Panc1 (cell line): ENCODE measurements around the gene JUN. TPM values are rescaled to one million over a fixed set of nuclear protein-coding genes. Genes with fewer than 3 reads are reported as not detected.
A peak's percentile ranks its signal among the peaks of the same experiment; 100 is the strongest.

Experiments used
- ATAC-seq: fragments of 200-7000 bp; cut with Tn5 transposase; 2 replicates; pipeline ENCODE4 v1.9.1; 2020; ENCODE audit warnings: mild to moderate bottlenecking, moderate library complexity
- BruUV-seq: library from RNA; stranded (reverse); fragments of 400-500 nt; replicated peaks from 2 replicates; lab custom pipeline; 2021; lab: Mats Ljungman, UMichigan
- CTCF ChIA-PET: fragments of 300-600 bp; sonication (Branson Sonifier 250); formaldehyde crosslinking; loops from one replicate; lab custom pipeline; 2022; ENCODE audit warnings: antibody characterized with exemption; lab: Charles Lee
- POLR2A ChIA-PET: fragments of 300-600 bp; sonication (Branson Sonifier 250); formaldehyde crosslinking; loops from one replicate; lab custom pipeline; 2022; ENCODE audit warnings: antibody characterized with exemption; lab: Charles Lee
- DNase-seq: peaks from one replicate; pipeline ENCODE4 v3.0.0-alpha.2; 2010; ENCODE audit warnings: low read depth, low spot score
- H3K27ac ChIP-seq: 2 replicates; pipeline ENCODE4 v1.5.1; 2011; ENCODE audit warnings: mild to moderate bottlenecking, low read length, inconsistent platforms
- H3K27me3 ChIP-seq: fragments of 200-500 bp; sonication (Bioruptor generic); 2 replicates; pipeline ENCODE4 v1.6.0; 2014; ENCODE audit warnings: low read length, inconsistent platforms; ENCODE audit not compliant: control insufficient read depth, insufficient read depth
- H3K36me3 ChIP-seq: fragments of 200-500 bp; sonication (Bioruptor generic); 2 replicates; pipeline ENCODE4 v1.5.1; 2014; ENCODE audit warnings: inconsistent platforms, mild to moderate bottlenecking, low read length, moderate library complexity; ENCODE audit not compliant: control insufficient read depth, insufficient read depth
- H3K4me1 ChIP-seq: 2 replicates; pipeline ENCODE4 v1.5.1; 2011; ENCODE audit warnings: inconsistent platforms, mild to moderate bottlenecking, low read length, moderate library complexity; ENCODE audit not compliant: control insufficient read depth, insufficient read depth
- H3K4me3 ChIP-seq, 2 experiments: 2 replicates each; pipeline ENCODE4 v1.5.1; 2011 to 2012; ENCODE audit warnings: low read depth in 2 of 2, low read length in 2 of 2, mild to moderate bottlenecking in 2 of 2, inconsistent platforms in 1 of 2, moderate library complexity in 1 of 2
- H3K9me3 ChIP-seq: fragments of 200-500 bp; sonication (Bioruptor generic); 2 replicates; pipeline ENCODE4 v1.5.1; 2014; ENCODE audit warnings: low read depth, mild to moderate bottlenecking, inconsistent platforms, low read length, moderate library complexity; ENCODE audit not compliant: control insufficient read depth, insufficient read depth
- POLR2AphosphoS5 ChIP-seq: IDR thresholded peaks from 2 replicates; pipeline ENCODE4 v1.6.1; 2012; ENCODE audit warnings: mild to moderate bottlenecking, low read depth, low read length, moderate library complexity
- SIN3A ChIP-seq: IDR thresholded peaks from 2 replicates; pipeline ENCODE4 v1.6.1; 2012; ENCODE audit warnings: low read depth, mild to moderate bottlenecking, low read length, moderate library complexity, borderline replicate concordance; ENCODE audit not compliant: insufficient read depth
- TCF7L2 ChIP-seq: IDR thresholded peaks from 2 replicates; pipeline ENCODE4 v1.6.1; 2011; ENCODE audit warnings: mild to moderate bottlenecking, low read depth, low read length, inconsistent platforms
- in situ Hi-C: cut with HindIII; loops from 2 replicates; pipeline ENCODE4 v1.10.0; 2016; ENCODE audit warnings: low sequenced_read_pairs, low pct_unique_long_range_greater_than_20kb
- intact Hi-C: fragments of 100-400 bp; cut with micrococcal nuclease; formaldehyde crosslinking; loops from one replicate; pipeline ENCODE4 v1.10.0; 2022; ENCODE audit not compliant: unreplicated experiment
- total RNA-seq: library from RNA; stranded (reverse); gene quantifications from one replicate; pipeline ENCODE4 v1.2.1, GENCODE V29; 2021; ENCODE audit not compliant: unreplicated experiment
- TF ChIP-seq, protein P1 (sequence below): fragments of 450-650 bp; IDR thresholded peaks from 2 replicates; pipeline ENCODE4 v1.5.1; 2017; ENCODE audit warnings: mild to moderate bottlenecking
- TF ChIP-seq, protein P2 (sequence below), 2 experiments: IDR thresholded peaks; 2 replicates each; pipeline ENCODE4 v1.6.1; 2011 to 2012; ENCODE audit warnings: low read depth in 2 of 2, control low read depth in 1 of 2, low read length in 1 of 2, mild to moderate bottlenecking in 1 of 2, moderate library complexity in 1 of 2; ENCODE audit not compliant: insufficient read depth in 1 of 2

JUN gene
- total RNA-seq, 1 experiment from 2014 or later: 70.0 TPM

DNA sequence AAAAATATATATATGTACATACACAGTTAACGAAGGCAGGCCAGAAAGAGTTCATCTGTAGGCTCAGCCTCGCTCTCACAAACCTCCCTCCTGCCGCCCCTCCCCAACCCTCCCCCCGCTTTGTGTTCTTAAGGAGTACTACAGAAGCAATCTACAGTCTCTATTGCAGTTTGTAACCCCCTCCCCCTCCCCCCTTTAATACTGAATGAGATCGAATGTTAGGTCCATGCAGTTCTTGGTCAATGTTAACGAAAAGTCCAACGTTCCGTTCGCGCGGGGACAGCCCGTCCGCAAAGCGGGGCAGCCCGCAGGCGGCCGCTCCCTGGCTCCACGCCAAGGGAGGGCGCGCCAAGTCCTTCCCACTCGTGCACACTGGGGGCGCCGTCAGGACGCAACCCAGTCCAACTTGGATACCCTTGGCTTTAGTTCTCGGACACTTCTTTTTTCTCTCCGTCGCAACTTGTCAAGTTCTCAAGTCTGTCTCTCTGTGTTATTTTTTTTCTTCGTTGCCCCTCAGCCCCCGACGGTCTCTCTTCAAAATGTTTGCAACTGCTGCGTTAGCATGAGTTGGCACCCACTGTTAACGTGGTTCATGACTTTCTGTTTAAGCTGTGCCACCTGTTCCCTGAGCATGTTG is 2.2 kb downstream of the JUN start:
- in situ Hi-C loops: no loop called here
- no peaks in the 10 kb centered on the region for H3K27me3 ChIP-seq
- ATAC-seq: no peak
- CTCF ChIA-PET: no interaction called here
- peaks cover 6% of the 10 kb centered on the region; the same call in 1 of the 2 replicates for H3K36me3 ChIP-seq
- TF ChIP-seq POLR2AphosphoS5: 0 out of 2 replicates have a peak, but pooled peaks have one; percentile 59
- TF ChIP-seq, protein P1, sequence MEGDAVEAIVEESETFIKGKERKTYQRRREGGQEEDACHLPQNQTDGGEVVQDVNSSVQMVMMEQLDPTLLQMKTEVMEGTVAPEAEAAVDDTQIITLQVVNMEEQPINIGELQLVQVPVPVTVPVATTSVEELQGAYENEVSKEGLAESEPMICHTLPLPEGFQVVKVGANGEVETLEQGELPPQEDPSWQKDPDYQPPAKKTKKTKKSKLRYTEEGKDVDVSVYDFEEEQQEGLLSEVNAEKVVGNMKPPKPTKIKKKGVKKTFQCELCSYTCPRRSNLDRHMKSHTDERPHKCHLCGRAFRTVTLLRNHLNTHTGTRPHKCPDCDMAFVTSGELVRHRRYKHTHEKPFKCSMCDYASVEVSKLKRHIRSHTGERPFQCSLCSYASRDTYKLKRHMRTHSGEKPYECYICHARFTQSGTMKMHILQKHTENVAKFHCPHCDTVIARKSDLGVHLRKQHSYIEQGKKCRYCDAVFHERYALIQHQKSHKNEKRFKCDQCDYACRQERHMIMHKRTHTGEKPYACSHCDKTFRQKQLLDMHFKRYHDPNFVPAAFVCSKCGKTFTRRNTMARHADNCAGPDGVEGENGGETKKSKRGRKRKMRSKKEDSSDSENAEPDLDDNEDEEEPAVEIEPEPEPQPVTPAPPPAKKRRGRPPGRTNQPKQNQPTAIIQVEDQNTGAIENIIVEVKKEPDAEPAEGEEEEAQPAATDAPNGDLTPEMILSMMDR: no peak
- peaks cover 26% of the 10 kb centered on the region for H3K4me1 ChIP-seq
- peak overlapping the region; percentile 93 for H3K27ac ChIP-seq
- intact Hi-C loops: loop anchor here (5.0 kb wide), 2 partner anchors 366 to 916 kb away; no protein-coding TSS in a partner anchor
- no peak for DNase-seq
- POLR2A ChIA-PET: no interaction called here
- H3K4me3 ChIP-seq: peak overlapping the region; percentile 75 to 88
- TSS peak; percentile 88 for BruUV-seq
- H3K9me3 ChIP-seq: no peaks in the 10 kb centered on the region

DNA sequence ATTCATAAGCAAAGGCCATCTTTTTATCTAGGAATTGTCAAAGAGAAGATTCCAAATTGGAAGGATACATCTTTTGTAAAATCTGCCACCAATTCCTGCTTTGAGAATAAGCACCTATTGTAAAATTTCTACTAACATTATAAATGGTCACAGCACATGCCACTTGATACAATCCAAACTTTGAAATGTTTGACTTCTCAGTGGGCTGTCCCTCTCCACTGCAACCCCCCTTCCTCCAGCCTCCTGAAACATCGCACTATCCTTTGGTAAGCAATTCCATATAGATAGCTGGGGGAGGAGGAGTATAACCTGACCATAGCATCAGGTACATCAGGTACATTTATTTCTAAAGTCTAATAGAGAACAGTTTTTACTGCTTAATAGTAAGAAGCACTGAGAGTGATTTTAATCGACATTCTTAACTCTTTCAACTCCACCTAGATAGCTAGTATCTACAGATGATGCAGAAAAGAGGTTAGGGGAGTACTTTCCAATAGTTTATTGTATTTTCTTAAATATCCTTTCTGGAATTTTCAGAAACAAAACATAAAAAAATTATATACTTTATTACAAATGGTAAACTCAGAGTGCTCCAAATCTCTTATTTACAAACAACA is 2.9 kb downstream of the JUN start:
- TF ChIP-seq POLR2AphosphoS5 (peak; percentile 40; the same call in 1 of the 2 replicates), TCF7L2 (no peak), SIN3A (no peak)
- TF ChIP-seq, protein P2, sequence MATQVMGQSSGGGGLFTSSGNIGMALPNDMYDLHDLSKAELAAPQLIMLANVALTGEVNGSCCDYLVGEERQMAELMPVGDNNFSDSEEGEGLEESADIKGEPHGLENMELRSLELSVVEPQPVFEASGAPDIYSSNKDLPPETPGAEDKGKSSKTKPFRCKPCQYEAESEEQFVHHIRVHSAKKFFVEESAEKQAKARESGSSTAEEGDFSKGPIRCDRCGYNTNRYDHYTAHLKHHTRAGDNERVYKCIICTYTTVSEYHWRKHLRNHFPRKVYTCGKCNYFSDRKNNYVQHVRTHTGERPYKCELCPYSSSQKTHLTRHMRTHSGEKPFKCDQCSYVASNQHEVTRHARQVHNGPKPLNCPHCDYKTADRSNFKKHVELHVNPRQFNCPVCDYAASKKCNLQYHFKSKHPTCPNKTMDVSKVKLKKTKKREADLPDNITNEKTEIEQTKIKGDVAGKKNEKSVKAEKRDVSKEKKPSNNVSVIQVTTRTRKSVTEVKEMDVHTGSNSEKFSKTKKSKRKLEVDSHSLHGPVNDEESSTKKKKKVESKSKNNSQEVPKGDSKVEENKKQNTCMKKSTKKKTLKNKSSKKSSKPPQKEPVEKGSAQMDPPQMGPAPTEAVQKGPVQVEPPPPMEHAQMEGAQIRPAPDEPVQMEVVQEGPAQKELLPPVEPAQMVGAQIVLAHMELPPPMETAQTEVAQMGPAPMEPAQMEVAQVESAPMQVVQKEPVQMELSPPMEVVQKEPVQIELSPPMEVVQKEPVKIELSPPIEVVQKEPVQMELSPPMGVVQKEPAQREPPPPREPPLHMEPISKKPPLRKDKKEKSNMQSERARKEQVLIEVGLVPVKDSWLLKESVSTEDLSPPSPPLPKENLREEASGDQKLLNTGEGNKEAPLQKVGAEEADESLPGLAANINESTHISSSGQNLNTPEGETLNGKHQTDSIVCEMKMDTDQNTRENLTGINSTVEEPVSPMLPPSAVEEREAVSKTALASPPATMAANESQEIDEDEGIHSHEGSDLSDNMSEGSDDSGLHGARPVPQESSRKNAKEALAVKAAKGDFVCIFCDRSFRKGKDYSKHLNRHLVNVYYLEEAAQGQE (IDR thresholded peaks at IDR 0.05; ENCODE audit: insufficient read depth in 1 of 2, low read depth in 2 of 2, low read length in 1 of 2): no peak
- TF ChIP-seq, protein P1: no peak
- Histone ChIP-seq H3K4me1 (peaks cover 19% of the 10 kb centered on the region), H3K4me3 (peak overlapping the region; percentile 75 to 88), H3K27me3 (no peaks in the 10 kb centered on the region), H3K36me3 (peaks cover 6% of the 10 kb centered on the region; the same call in 1 of the 2 replicates), H3K27ac (peak overlapping the region; percentile 8), H3K9me3 (no peaks in the 10 kb centered on the region)
- BruUV-seq: no TSS peak
- in situ Hi-C loops: no loop called here
- intact Hi-C loops: loop anchor here (5.0 kb wide), 2 partner anchors 366 to 916 kb away; no protein-coding TSS in a partner anchor
- ChIA-PET CTCF (no interaction called here), POLR2A (interaction anchor here (0.6 kb wide), 1 partner anchor 574 kb away, joined by 3 read pairs; no protein-coding TSS in a partner anchor)
- ATAC-seq (no peak), DNase-seq (no peak)
